K562 (cell line): ENCODE measurements around the gene HCRTR1. TPM values are rescaled to one million over a fixed set of nuclear protein-coding genes. Genes with fewer than 3 reads are reported as not detected.

Experiments
- ATAC-seq: fragments of 200-7000 bp; cut with Tn5 transposase; 3 replicates; pipeline ENCODE4 v1.9.1; 2020; ENCODE audit warnings: moderate library complexity
- BruUV-seq: library from RNA; stranded (reverse); fragments of 400-500 nt; replicated peaks from 2 replicates; lab custom pipeline; 2021; lab: Mats Ljungman, UMichigan
- CTCF ChIA-PET: fragments of 300-600 bp; formaldehyde crosslinking; extraction: SDS; loops from one replicate; lab custom pipeline; 2021; ENCODE audit warnings: low intra/inter-chr PET ratio; lab: Yijun Ruan, JAX
- POLR2A ChIA-PET: fragments of 300-600, 350-650 bp; sonication (Branson Sonifier 250); formaldehyde crosslinking; extraction: SDS; loops from one replicate; lab custom pipeline; 2021; ENCODE audit warnings: antibody characterized with exemption, inconsistent platforms; lab: Yijun Ruan, JAX
- DNase-seq, 4 experiments: peaks; one replicate each; pipeline versions ENCODE4 v3.0.0 to v3.0.0-alpha.2; 2011 to 2018; ENCODE audit warnings: low spot score in 3 of 4, mixed read lengths in 3 of 4; ENCODE audit errors: extremely low read depth in 1 of 4
- FAIRE-seq: peaks from 2 replicates; lab custom pipeline; 2011; peaks lifted over from hg19 to GRCh38; lab: Jason Lieb, UNC
- H2AFZ ChIP-seq: 2 replicates; pipeline ENCODE4 v1.6.0; 2011; ENCODE audit warnings: low read depth, low read length, control low read depth, inconsistent platforms
- H3K27ac ChIP-seq: fragments of 200-600 bp; 3 replicates; pipeline ENCODE4 v1.8.0; 2011; ENCODE audit warnings: low read depth, mild to moderate bottlenecking, control low read depth, inconsistent platforms, low read length, moderate library complexity, mixed read lengths; ENCODE audit errors: extremely low read depth
- H3K27me3 ChIP-seq, 2 experiments: fragments of 300-600 bp in 1 of 2; 2 replicates in 1 of 2; 3 replicates in 1 of 2; pipeline versions ENCODE4 v1.6.0 to v1.8.0; 2011; ENCODE audit warnings: inconsistent platforms in 2 of 2, low read length in 2 of 2, mild to moderate bottlenecking in 1 of 2, mixed read lengths in 1 of 2, moderate library complexity in 1 of 2; ENCODE audit not compliant: control insufficient read depth in 2 of 2, insufficient read depth in 2 of 2
- H3K36me3 ChIP-seq: fragments of 300-600 bp; 3 replicates; pipeline ENCODE4 v1.8.0; 2011; ENCODE audit warnings: mild to moderate bottlenecking, low read length, inconsistent platforms; ENCODE audit not compliant: control insufficient read depth, insufficient read depth
- H3K4me1 ChIP-seq, 2 experiments: fragments of 200-600 bp in 1 of 2; replicated peaks in 1 of 2; 2 replicates in 1 of 2; 3 replicates in 1 of 2; pipeline versions ENCODE4 v1.5.1 to v1.8.0; 2011; ENCODE audit warnings: inconsistent platforms in 2 of 2, low read length in 2 of 2, mild to moderate bottlenecking in 1 of 2, mixed read lengths in 1 of 2, moderate library complexity in 1 of 2; ENCODE audit not compliant: control insufficient read depth in 2 of 2, insufficient read depth in 2 of 2
- H3K4me2 ChIP-seq: 2 replicates; pipeline ENCODE4 v1.6.1; 2011; ENCODE audit warnings: low read length, control low read depth, inconsistent platforms, mixed read lengths; ENCODE audit not compliant: insufficient read depth
- H3K4me3 ChIP-seq: fragments of 200-600 bp; sonication (generic), shearing (Covaris generic); 2 replicates; pipeline ENCODE4 v1.5.1; 2016; ENCODE audit warnings: control low read depth, inconsistent platforms
- H3K79me2 ChIP-seq: fragments of 200-600 bp; 3 replicates; pipeline ENCODE4 v1.8.0; 2011; ENCODE audit warnings: low read length, inconsistent platforms; ENCODE audit not compliant: control insufficient read depth, insufficient read depth
- H3K9ac ChIP-seq, 2 experiments: 2 replicates each; pipeline versions ENCODE4 v1.6.0 to v1.6.1; 2011; ENCODE audit warnings: low read depth in 2 of 2, low read length in 2 of 2, control low read depth in 1 of 2, inconsistent platforms in 1 of 2, mild to moderate bottlenecking in 1 of 2, mixed read lengths in 1 of 2; ENCODE audit not compliant: insufficient read depth in 1 of 2
- H3K9me1 ChIP-seq: one replicate; pipeline ENCODE4 v1.6.0; 2011; ENCODE audit warnings: inconsistent platforms, mild to moderate bottlenecking, low read length, moderate library complexity; ENCODE audit not compliant: control insufficient read depth, insufficient read depth
- H3K9me3 ChIP-seq: replicated peaks from 2 replicates; pipeline ENCODE4 v1.5.1; 2011; ENCODE audit warnings: low read depth, low read length, inconsistent platforms; ENCODE audit not compliant: control insufficient read depth, insufficient read depth
- H4K20me1 ChIP-seq: replicated peaks from 2 replicates; pipeline ENCODE4 v1.6.1; 2011; ENCODE audit warnings: low read length, inconsistent platforms, mixed read lengths; ENCODE audit not compliant: control insufficient read depth, insufficient read depth
- ARID2 ChIP-seq: fragments of 450-650 bp; IDR thresholded peaks from 2 replicates; pipeline ENCODE4 v1.6.1; 2017; ENCODE audit warnings: antibody characterized with exemption, mild to moderate bottlenecking
- BMI1 ChIP-seq: fragments of 150-350 bp; IDR thresholded peaks from 2 replicates; pipeline ENCODE4 v1.6.1; 2014; ENCODE audit warnings: low read length
- HMGN3 ChIP-seq: IDR thresholded peaks from 2 replicates; pipeline ENCODE4 v1.6.1; 2011; ENCODE audit warnings: borderline replicate concordance, low read depth, mild to moderate bottlenecking, mixed read lengths, low read length; ENCODE audit not compliant: insufficient read length; ENCODE audit errors: extremely low read depth
- KDM5B ChIP-seq: fragments of 200-600 bp; sonication (generic); IDR thresholded peaks from 2 replicates; pipeline ENCODE4 v1.6.1; 2012; ENCODE audit warnings: low read depth, mild to moderate bottlenecking, moderate library complexity, low read length, control low read depth, inconsistent platforms; ENCODE audit not compliant: insufficient replicate concordance
- MCM7 ChIP-seq, 2 experiments: fragments of 450-650 bp; IDR thresholded peaks; 2 replicates each; pipeline ENCODE4 v1.6.1; 2016 to 2018
- NCOA4 ChIP-seq: fragments of 450-650 bp; IDR thresholded peaks from 2 replicates; pipeline ENCODE4 v1.6.1; 2018; ENCODE audit warnings: mild to moderate bottlenecking; ENCODE audit not compliant: partially characterized antibody
- POLR2B ChIP-seq: fragments of 450-650 bp; IDR thresholded peaks from 2 replicates; pipeline ENCODE4 v1.6.1; 2018; ENCODE audit warnings: low read depth; ENCODE audit not compliant: partially characterized antibody
- SNAPC5 ChIP-seq: fragments of 250-450 bp; sonication (Bioruptor Pico); IDR thresholded peaks from 2 replicates; pipeline ENCODE4 v1.8.0; 2021; ENCODE audit warnings: moderate library complexity, mild to moderate bottlenecking, inconsistent platforms
- TEAD4 ChIP-seq, 2 experiments: sonication (generic) in 1 of 2; formaldehyde crosslinking in 1 of 2; IDR thresholded peaks; 2 replicates each; pipeline versions ENCODE4 v1.6.1 to v1.8.0; 2012 to 2022; ENCODE audit warnings: borderline replicate concordance in 1 of 2, inconsistent platforms in 1 of 2, low read length in 1 of 2, mild to moderate bottlenecking in 1 of 2, missing genetic modification reagents in 1 of 2
- ZBTB7A ChIP-seq: IDR thresholded peaks from 2 replicates; pipeline ENCODE4 v1.6.1; 2011; ENCODE audit warnings: low read depth, mild to moderate bottlenecking, low read length, moderate library complexity, borderline replicate concordance; ENCODE audit not compliant: control insufficient read depth
- WGBS: fragments of 100-300 bp; shearing (Covaris generic); methylation state at CpG from one replicate; pipeline ENCODE4 v1.1.6; 2016; ENCODE audit warnings: low coverage, mixed read lengths; ENCODE audit not compliant: insufficient coverage; ENCODE audit errors: missing lambda C conversion rate; 5-methylcytosine and 5-hydroxymethylcytosine counted together
- in situ Hi-C: fragments of 300-500 bp; cut with MboI; formaldehyde crosslinking; loops from 4 replicates; pipeline ENCODE4 v1.15.0; 2018; ENCODE audit warnings: inconsistent platforms, mixed read lengths
- intact Hi-C: fragments of 100-400 bp; cut with micrococcal nuclease; formaldehyde crosslinking; loops from 2 replicates; pipeline ENCODE4 v1.14.2; 2022
- polyA plus RNA-seq, 8 experiments: library from polyadenylated mRNA; depleted of rRNA in 4 of 8; stranded (reverse) in 5 of 8; unstranded in 3 of 8; fragments of >200 nt; fragmentation: Nextera tagmentation in 2 of 8; fragmentation: Illumina TruSeq in 1 of 8; extraction: Ambion mirVana in 2 of 8; extraction: Trizol in 1 of 8; gene quantifications; 2 replicates each; pipeline versions ENCODE4 v1.2.1 to v1.2.3, GENCODE V29; 2011 to 2014; ENCODE audit warnings: inconsistent platforms in 1 of 8, missing spikeins in 1 of 8
- total RNA-seq, 7 experiments: library from RNA; depleted of rRNA in 6 of 7; stranded (reverse); fragments of >200 nt in 6 of 7; fragmentation: Illumina TruSeq in 2 of 7; extraction: Trizol in 2 of 7; gene quantifications; 2 replicates each; pipeline versions ENCODE4 v1.2.1 to v1.2.3, GENCODE V29; 2011 to 2021; ENCODE audit warnings: low replicate concordance in 1 of 7

Gene HCRTR1
- total and polyA plus RNA-seq, 9 of the 15 experiments (the other 6 are each of a cell fraction or from before 2014, with no cell fraction given) = not detected

DNA sequence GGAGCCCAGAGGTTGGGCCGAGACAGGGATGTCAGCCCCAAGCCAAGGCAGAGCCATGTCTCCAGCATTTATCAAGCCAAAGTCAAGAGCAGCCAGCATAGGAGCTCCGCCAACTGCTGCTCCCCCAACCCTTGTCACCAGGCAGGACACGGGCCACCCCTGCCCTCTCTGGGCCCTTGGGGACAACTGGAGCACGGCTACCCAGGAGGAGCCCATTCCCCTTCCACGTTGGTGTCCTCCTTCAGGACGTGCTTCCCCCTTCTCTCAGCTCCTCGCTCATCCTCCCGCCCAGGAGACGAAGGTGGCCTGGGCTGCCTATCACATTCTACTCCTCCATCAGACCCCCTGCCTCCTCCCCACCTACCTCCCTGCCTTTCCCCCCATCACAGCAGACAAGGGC, 47.0 kb downstream of the HCRTR1 start:
- no peaks in the 10 kb centered on the region for H3K9me1 ChIP-seq
- H4K20me1 ChIP-seq = peaks cover 18% of the 10 kb centered on the region; the same call in 1 of the 2 replicates
- no peak overlapping the region for H2AFZ ChIP-seq
- CTCF ChIA-PET = interaction anchor here (0.7 to 3.6 kb wide), 4 partner anchors 54 to 749 kb away, joined by 3 to 46 read pairs (median 15); no protein-coding TSS in a partner anchor
- no peak overlapping the region for H3K4me3 ChIP-seq
- intact Hi-C loops = loop anchor here (1.0 to 5.0 kb wide), 3 partner anchors 81 to 748 kb away; no protein-coding TSS in a partner anchor
- in situ Hi-C loops = no loop called here
- peak; percentile 11 for ATAC-seq
- peak overlapping the region in 1 of 2 experiments; percentile 38; a peak in 1 of 4 replicates for H3K9ac ChIP-seq
- 7% methylated on average over 9 of the region's 9 CpGs for WGBS
- FAIRE-seq = no peak
- no peak for DNase-seq
- H3K4me1 ChIP-seq = peaks cover 0 to 11% of the 10 kb centered on the region in 2 experiments; a peak in 2 of 5 replicates
- no peaks in the 10 kb centered on the region for H3K36me3 ChIP-seq
- no peaks in the 10 kb centered on the region for H3K9me3 ChIP-seq
- TF ChIP-seq POLR2B (no peak), MCM7 (IDR thresholded peaks at IDR 0.05) (no peak), BMI1 (no peak), SNAPC5 (CRISPR knock-in tag) (no peak), ARID2 (no peak), KDM5B (no peak), TEAD4 (IDR thresholded peaks at IDR 0.05; ENCODE audit: low read length) (no peak), TEAD4 (CRISPR knock-in tag; IDR thresholded peaks at IDR 0.05; ENCODE audit: borderline replicate concordance) (no peak), NCOA4 (no peak), HMGN3 (no peak), ZBTB7A (no peak)
- TF ChIP-seq, all 486 proteins: peak for 0
- POLR2A ChIA-PET = interaction anchor here (0.5 to 1.8 kb wide), 4 partner anchors 13 to 124 kb away, joined by 3 to 5 read pairs (median 4); no protein-coding TSS in a partner anchor
- Histone ChIP-seq H3K27ac (no peak overlapping the region), H3K79me2 (no peaks in the 10 kb centered on the region), H3K4me2 (no peak overlapping the region), H3K27me3 (peaks cover 16 to 78% of the 10 kb centered on the region in 2 experiments)
- BruUV-seq = no TSS peak
